DMS53 treated with DMSO at 0.1 percent for 48 hours (cell line): ENCODE measurements around the gene MRTFB.

Experiments used
- DNase-seq: peaks from one replicate; lab custom pipeline; 2025; ENCODE audit not compliant: unreplicated experiment; lab: John Stamatoyannopoulos, UW

Gene MRTFB

DNA sequence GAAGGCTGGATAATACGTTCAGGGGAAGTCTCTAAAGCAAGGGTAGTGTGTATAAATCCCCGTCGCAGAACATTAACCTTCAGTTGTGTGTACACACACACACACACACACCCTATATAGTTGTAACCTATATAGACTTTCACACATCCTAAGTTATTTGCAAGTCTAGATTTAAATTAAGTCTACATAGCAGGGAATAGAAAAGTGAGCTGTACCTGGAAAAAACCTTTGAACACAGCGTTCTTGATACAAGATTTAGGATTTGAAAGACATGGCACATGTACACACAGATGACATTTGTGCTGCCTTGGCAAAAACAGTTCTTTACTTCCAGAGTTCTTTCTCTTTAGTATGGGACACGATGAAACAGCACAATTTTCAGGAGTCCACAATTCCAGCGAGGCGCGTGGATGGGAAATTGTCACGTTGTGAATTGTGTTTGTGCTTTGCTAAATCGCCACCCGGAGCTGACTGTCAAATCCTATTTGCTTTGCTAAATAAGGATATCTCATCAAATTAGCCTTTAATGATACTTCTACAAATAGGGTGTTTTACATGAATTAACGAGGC lies 233.9 kb downstream of the MRTFB start:
- DNase-seq, result no peak

DNA sequence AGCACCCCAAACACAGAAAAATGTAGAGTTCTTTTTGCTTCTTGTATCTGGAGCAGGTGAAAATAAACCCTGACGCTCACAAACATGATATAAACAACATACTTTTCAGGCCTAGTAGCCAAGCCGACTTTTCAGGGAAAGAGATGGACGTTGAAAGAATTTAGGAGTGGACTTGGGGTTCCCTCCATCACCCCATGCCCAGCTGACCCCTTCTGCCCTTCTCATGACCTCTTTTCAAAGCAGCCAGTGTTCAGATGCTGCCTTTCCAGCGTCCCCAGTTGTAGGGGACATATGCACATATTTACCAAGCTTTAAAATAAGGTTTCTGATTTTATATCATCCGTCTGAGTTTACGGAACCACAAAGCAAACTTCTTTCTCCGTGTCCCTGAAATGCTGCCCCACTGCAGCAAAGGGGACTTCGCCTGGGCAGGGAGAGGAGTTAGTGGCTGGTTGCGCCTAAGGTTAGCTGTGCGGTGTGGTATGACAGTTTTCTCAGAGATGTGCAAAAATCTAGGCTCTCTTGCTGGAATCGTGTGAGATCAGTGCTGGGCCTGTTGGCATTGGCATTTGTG lies 235.5 kb downstream of the MRTFB start:
- DNase-seq, result no peak

DNA sequence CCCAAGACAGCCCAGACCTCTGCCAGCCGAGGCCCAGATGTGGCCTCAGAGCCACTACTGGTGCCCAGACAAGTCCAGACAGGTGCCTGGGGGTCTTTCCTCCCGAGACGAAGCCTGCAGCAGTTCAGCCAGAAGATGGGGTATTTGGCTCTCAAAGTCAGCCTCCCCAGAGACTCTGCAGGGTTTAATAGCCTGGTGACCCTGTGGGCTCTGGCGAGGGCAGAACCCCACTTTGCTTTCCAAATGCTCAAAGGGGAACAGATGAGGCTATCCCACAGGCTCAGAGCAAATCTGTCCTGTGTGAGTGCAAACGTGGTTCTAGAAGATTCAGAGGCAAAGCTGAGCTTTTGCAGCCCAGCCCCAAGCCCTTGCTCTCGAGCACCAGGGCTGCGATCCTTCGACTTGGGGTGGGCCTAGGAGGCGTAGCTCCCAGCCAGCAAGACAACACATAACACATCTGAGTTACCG lies 236.0 kb downstream of the MRTFB start:
- DNase-seq, result no peak

DNA sequence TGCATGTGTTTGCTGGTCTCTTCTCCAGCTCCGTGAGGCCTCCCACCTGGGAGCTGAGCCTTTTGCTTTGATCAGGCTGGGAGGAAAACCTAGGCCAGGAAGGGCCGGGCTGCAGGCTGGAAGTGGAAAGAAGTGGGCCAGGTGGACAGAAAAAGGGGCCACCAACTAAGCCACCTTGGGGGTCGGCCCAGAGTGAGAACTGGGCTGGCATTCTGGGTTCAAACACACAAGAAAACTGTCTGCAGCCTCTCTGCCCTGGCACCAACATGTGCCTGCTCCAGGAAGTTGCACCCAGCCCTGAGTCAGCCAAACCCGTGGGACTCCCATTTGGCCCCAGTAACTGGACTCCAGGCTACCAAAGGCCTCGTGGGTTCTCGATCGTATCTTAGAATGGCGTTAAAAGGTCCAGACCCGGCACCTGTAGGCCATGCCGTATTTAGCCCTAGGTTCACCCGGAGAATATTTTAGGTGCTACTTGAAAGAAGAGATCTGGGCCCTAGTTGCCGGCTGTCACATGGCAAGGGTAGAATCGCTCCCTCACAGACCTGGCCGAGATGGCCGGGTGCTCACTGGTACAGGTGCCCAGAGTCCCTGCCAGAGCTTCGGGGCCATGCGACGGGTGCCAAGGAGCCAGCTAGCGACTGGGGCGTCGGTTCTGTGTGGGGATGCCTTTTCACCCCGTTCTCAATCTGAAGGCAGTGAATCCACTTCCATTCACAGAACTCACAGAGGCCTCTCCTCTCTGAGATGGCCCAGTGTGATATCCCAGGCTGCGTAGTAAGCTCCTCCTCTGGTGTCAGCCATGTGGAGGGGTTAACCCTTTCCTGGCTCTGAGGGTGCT lies 236.6 kb downstream of the MRTFB start:
- no peak for DNase-seq

DNA sequence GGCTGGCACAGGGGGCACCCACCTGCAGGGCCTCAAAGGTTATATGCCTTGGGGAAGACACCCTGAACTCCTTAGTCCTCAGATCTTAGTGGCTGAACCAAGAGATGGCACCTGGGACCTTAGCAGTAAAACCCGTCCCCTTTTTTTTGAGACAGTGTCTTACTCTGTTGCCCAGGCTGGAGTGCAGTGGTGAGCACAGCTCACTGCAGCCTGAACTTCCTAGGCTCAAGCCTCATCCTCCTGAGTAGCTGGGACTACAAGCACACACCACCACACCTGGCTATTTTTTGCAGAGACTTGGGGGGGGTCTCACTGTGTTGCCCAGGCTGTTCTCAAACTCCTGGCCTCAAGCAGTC lies 237.2 kb downstream of the MRTFB start:
- DNase-seq, result no peak

DNA sequence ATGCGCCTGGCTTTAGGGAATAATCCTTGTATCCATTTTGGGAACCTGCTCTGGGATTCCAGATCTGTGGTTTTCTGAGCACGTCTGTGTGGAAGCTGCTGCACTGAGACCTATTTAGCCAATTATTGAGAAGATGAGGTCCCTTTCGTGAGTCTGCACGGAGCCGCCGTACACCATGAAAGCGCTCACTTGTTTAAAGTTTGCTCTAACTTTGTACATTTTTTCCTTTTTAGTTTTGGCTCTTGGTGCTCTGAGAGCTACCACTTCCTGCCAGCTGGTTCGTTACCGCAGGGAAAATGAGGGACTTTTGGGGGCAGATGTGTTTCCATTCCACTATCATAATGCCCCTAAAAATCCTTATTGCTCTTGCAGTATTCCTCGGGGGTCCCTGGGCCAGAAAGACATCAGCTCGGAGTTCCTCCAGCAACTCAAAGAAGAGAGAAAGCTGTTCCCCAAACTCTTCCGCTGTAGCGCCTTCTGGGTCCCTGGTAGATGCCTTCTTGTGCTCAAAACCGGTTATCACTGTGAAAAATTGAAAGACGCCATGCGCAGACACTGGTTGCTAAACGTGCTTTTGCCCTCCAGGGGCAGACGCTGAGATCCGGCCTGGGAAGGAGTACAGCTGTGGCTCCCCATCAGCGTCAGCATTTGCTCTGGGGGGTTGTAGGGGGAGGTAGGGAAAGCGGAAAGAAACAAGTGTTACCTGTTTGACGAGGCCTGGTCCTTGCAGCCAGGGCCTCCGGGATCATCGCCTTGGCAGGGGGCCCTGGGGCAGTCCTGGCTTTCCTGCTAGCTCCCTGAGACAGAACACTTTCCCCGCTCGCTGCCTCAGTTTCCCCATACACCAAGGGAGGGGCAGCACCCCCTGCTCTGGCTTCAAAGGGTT lies 238.1 kb downstream of the MRTFB start:
- no peak for DNase-seq

DNA sequence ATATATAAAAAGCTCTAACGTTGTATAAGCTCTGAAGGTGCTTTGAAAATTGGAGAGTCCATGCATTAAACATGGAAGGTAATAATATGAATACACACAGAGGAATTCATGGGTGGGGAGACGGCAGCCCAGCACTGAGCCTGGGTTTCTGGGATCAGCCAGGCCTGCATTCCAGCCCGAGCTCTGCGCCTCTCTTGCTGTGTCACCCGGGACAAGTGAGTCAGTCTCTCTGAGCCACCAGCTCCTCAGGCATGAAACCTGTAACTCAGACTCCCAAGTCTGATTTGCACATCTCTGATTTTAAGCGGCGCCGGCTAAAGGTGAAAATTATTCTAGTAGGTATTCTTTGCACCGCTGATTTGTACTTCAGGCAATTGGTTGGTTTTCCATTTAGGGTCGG lies 238.8 kb downstream of the MRTFB start:
- DNase-seq, result no peak

DNA sequence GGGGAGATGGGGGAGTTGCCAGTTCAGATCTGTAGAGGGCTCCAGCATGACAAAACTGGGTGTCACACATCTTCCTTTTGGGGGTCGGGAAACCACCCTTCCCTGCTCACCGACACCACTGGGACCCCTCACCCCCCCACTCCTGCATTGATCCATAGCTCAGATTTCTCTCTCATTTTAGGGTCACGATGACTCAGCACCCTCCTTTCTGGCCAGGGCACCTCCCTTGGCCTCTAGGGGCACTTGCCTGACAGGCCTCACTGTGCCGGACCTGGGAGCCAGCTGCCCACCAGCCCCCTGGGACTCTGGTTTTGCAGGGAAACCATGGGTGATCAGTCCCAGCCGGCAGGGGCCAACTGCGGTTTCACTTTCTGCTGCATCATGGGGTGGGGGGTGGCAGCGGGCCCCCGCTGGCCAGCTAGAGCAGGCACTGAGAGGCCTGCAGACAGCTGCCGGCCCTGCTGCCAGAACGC lies 239.4 kb downstream of the MRTFB start:
- DNase-seq, result no peak

DNA sequence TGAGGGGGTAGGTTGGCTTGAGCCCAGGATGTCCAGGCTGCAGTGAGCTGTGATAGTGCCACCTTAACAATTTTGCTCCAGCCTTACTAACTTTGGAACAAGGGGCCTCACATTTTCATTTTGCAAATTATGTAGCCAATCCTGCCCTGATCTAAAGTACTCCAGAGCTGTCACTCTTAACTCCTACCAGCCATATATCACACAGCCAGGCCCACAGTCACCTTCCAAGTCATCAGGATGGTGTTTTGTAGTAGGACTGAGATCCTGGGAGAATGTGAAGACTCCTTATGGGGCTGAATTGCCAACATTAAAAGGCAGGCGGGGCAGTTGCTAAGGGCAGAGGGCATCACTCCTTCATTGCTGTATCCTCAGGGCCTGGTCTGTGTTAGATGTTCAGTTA lies 243.0 kb downstream of the MRTFB start:
- no peak for DNase-seq

DNA sequence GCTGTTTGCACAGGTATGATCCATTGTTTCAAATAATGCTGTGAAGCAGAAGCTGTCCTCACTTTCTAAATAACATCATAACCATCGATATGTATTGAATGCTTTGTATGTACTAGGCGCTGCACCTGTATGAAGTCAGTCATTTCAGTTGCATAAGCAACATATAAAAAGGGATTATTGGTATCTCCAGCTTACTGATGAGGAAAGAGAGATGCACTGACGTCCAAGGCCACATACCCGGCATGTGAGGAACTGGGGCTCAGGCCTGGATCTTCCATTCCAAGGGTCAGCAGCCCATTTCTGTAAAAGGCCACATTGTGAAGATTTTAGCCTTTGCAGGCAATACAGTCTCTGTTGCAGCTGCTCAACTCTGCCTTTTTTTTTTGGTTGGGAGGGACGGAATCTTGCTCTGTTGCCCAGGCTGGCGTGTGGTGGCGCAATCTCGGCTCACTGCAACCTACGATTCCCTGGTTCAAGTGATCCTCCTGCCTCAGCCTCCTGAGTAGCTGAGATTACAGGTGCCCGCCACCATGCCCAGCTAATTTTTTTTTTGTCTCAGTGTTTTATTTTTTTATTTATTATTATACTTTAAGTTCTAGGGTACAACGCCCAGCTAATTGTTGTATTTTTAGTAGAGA lies 244.7 kb downstream of the MRTFB start:
- no peak for DNase-seq
